22Rv1 (cell line): ENCODE measurements around the gene LTF.

Source experiments
- H3K27ac ChIP-seq: fragments of 450-650 bp; 2 replicates; pipeline ENCODE4 v1.5.1; 2017
- ZFX ChIP-seq: fragments of 450-650 bp; IDR thresholded peaks from 2 replicates; pipeline ENCODE4 v1.6.1; 2017; ENCODE audit warnings: antibody characterized with exemption, borderline replicate concordance
- TF ChIP-seq, protein P1 (sequence below): fragments of 450-650 bp; IDR thresholded peaks from 2 replicates; pipeline ENCODE4 v1.5.1; 2017; ENCODE audit warnings: mild to moderate bottlenecking

LTF gene

GRCh38 chr3:46460051-46460450, 4.7 kb downstream of the LTF start:
- no peak overlapping the region for H3K27ac ChIP-seq
- TF ChIP-seq ZFX, result no peak
- TF ChIP-seq, protein P1, sequence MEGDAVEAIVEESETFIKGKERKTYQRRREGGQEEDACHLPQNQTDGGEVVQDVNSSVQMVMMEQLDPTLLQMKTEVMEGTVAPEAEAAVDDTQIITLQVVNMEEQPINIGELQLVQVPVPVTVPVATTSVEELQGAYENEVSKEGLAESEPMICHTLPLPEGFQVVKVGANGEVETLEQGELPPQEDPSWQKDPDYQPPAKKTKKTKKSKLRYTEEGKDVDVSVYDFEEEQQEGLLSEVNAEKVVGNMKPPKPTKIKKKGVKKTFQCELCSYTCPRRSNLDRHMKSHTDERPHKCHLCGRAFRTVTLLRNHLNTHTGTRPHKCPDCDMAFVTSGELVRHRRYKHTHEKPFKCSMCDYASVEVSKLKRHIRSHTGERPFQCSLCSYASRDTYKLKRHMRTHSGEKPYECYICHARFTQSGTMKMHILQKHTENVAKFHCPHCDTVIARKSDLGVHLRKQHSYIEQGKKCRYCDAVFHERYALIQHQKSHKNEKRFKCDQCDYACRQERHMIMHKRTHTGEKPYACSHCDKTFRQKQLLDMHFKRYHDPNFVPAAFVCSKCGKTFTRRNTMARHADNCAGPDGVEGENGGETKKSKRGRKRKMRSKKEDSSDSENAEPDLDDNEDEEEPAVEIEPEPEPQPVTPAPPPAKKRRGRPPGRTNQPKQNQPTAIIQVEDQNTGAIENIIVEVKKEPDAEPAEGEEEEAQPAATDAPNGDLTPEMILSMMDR, result no peak

DNA sequence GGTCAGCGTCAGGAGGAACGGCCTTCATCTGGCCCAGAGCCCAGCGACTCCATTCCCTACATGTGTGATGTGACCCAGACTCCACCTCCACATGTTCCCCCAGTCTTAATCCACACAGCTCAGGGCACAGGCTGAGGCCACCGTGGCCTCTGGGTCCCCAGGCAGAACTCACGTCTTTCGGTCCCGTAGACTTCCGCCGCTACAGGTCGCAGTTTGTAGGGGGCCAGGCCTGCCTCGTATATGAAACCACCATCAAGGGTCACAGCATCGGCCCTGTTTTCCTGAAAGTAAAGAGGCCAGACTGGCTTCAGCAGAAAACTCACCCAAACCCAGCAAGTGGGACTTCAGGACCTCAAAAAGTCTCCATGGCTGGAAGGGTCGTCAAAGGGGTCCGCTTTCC, 8.6 kb downstream of the LTF start:
- H3K27ac ChIP-seq, result no peak overlapping the region
- TF ChIP-seq ZFX, result no peak
- TF ChIP-seq, protein P1, result no peak

DNA sequence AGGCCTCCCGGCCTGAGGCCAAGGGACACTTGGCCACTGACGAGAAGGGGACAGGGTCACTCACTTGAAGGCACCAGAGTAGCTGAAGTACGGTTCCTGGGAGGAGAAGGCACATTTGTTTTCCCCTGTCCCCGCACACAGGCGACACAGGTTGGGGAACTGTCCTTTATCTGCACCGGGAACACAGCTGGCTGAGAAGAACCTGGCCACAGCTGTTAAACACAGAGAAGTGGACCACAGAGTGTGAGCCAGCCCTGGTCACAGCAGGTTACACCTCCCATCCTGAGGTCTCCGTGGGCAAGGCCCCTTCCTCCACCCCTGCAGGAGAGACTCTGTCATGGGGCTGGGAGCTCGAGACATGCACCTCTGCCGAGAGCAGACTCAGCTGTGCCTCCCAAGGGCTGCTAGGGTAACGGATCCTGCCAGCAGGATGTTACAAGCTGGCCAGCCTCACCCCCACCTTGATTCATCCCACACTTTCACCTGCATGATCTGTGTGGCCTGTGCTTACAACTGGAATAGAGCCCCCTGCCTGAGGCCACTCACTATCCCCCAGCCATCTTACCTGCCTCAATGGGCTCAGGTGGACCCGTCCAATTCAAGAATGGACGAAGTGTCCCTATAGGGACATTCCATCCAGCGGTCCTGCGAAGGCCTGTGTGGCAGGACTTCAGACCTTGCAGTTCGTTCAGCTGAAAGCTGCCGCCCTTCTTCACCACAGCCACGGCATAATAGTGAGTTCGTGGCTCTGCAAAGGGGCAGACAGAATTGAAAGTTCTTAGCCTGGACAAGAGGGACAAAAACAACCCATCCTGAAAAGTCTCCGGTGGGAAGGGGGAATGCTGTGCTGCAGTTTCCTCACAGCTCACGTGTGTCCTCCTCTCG, 9.2 kb downstream of the LTF start:
- TF ChIP-seq, protein P1, result no peak
- TF ChIP-seq ZFX, result no peak
- H3K27ac ChIP-seq, result no peak overlapping the region

DNA sequence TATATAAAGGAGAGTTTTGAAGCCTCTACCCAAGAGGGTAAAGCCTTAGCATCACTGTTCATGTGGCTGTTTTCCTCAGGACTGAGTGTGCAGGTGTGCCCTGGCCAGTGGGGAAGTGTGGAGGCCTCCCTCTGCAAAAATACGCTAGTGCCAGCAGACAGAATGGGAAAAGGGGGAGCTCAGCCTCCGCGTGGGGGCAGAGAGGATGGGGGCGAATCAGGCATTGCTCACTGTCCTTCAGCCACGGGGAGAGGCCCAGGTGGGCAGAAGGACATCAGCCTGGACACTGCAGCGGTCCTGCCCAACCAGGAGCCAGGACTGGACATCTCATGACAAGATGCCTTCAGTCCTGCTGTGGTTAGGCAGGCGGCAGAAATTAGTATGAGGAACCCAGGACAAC, 10.1 kb downstream of the LTF start:
- no peak for TF ChIP-seq ZFX
- TF ChIP-seq, protein P1, result no peak
- no peak overlapping the region for H3K27ac ChIP-seq

GRCh38 chr3:46454209-46454595, 10.5 kb downstream of the LTF start:
- no peak overlapping the region for H3K27ac ChIP-seq
- TF ChIP-seq, protein P1, result no peak
- TF ChIP-seq ZFX, result no peak

GRCh38 chr3:46453526-46454208, 11.0 kb downstream of the LTF start:
- TF ChIP-seq, protein P1, result no peak
- no peak for TF ChIP-seq ZFX
- no peak overlapping the region for H3K27ac ChIP-seq
